ENCODE results near the gene SHD.

The SHD gene

GRCh38 chr19:4294389-4294788 lies 15.3 kb downstream of the SHD start:
- no peak for DNase-seq (ENCODE audit: low read depth, low spot score)

DNA sequence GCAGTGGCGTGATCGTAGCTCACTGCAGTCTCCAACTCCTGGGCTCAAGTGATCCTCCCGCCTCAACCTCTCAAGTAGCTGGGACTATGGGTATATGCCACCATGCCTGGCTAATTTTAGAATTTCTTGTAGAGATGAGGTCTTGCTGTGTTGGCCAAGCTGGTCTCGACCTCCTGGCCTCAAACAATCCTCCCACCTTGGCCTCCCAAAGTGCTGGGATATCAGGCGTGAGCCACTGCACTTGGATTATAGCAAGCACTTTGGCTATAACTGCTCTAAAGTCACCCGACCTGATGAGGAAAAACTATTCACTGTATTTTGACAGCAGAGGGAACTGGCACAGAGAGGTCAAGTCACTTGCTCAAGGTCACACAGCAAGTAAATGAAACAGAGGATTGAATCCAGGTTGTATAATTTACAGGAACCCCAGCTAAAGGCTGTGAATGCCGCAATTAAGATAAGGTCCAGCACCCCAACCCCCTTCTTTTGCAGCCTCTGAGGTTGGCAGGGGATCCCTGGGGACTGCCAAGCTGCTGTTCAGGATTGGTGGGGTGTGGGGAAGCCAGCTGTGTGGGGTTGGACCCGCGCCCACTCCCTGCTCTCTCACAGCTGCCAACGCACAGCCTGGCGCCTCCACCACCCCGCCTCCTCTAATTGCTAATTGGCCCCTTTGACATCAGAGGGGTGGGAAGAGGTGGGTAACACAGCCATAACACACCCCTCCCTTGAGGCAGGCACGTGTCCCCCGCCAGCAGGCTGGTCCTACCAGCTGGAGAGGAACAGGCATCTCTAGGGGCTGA lies 17.1 kb downstream of the SHD start:
- no peak overlapping the region for H3K4me3 ChIP-seq (ENCODE audit: low read length)
- peak; percentile 63 for DNase-seq (ENCODE audit: low read depth, low spot score)

More at GRCh38 chr19:4294389-4294788, 15.3 kb downstream of the SHD start:
- no peak overlapping the region for H3K4me3 ChIP-seq (ENCODE audit: low read length)

DNA sequence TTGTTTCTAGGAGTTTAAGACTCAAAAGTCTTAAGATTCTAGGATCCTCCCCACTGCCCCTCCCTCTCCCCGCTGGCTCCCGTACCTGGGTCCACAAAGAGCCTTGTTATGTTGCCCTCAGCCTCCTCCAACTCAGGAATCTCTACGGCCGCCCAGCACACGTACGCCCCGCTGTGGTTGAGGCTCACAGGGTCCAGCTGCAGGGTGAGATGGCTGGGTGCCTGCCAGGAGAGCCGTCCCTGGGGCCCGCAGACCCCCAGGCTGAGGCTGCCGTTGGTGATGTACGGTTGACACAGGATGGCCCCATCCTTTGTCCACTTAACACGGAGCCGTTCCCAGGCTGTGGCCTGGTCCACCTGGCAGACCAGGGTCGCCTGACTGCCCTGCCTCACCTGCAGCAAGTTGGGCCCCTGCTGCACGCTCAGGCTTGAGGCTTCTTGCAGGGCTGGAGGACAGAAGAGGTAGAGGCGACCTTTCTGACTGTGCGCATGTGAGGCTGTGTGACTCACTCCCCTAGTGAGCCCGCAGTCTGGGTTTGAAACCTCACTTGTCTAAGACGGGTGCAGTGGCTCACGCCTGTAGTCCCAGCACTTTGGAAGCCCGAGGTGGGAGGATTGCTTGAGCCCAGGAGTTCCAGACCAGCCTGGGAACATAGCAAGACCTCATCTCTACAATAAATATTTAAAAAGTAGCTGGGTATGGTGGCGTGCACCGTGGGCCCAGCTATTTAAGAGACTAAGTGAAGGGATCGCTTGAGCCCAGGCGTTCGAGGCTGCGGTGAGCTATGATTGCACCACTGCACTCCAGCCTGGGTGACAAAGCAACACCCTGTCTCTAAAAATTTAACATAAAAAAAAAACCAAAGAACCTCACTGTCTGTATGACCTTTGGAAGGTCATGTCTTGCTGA lies 19.1 kb downstream of the SHD start:
- no peak for DNase-seq (ENCODE audit: low read depth, low spot score)
- H3K4me3 ChIP-seq (ENCODE audit: low read length) = no peak overlapping the region

DNA sequence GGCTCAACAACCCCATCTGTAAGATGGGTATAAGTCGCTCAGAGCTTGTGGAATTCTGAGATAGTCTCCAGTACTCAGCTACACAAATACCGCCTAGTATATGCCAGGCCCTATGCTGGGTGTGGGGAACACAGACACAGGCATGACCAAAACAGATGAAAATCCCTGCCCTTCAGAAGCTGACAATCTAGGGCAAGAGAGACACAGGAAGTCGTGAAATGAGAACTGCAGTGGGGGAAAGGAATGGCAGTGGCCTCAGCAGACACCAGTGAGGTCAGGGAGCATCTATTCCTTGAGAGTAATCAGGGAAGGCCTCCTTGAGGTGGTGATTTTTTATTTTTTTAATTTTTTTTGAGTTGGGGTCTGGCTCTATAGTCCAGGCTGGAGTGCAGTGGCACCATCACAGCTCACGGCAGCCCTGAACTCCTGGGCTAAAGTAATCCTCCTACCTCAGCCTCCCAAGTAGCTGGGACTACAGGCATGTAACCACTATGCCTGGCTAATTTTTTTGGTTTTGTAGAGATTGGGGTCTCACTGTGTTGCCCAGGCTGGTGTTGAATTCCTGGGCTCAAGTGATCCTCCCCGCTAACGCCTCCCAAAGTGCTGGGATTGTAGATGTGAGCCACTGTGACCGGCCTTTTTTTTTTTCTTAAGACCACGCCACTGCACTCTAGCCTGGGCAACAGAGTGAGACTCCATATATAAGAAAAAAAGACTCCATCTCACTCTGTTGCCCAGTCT lies 19.9 kb downstream of the SHD start:
- no peak for DNase-seq (ENCODE audit: low read depth, low spot score)
- H3K4me3 ChIP-seq (ENCODE audit: low read length) = no peak overlapping the region

- H3K4me3 ChIP-seq (ENCODE audit: low read length) = no peak overlapping the region
- DNase-seq (ENCODE audit: low read depth, low spot score) = no peak
These were observed 21.5 kb downstream of the SHD start for GRCh38 chr19:4300589-4300988.

- peak overlapping the region; percentile 7; the same call in 1 of the 2 replicates for H3K4me3 ChIP-seq (ENCODE audit: low read length)
- DNase-seq (ENCODE audit: low read depth, low spot score) = no peak
These were observed 22.6 kb downstream of the SHD start for GRCh38 chr19:4301590-4302242.

GRCh38 chr19:4302243-4302640 lies 23.2 kb downstream of the SHD start, which contains the start of gene TMIGD2:
Gene TMIGD2, minus strand, starts transcription at chr19:4302389. Its CDS starts 4 bp downstream, at chr19:4302385.
- peak within 1 kb of the TSS; percentile 7; the same call in 1 of the 2 replicates for H3K4me3 ChIP-seq (ENCODE audit: low read length)
- no peak for DNase-seq (ENCODE audit: low read depth, low spot score)

- H3K4me3 ChIP-seq (ENCODE audit: low read length) = peak overlapping the region; percentile 43
- DNase-seq (ENCODE audit: low read depth, low spot score) = no peak
These were observed 24.9 kb downstream of the SHD start for GRCh38 chr19:4303819-4304537.

- DNase-seq (ENCODE audit: low read depth, low spot score) = peak; percentile 42
- H3K4me3 ChIP-seq (ENCODE audit: low read length) = peak within 1 kb of the TSS; percentile 43
These were observed 25.6 kb downstream of the SHD start, which contains the start of gene FSD1 for GRCh38 chr19:4304538-4305256. Gene FSD1, plus strand, starts transcription at chr19:4304598. Its CDS starts 149 bp downstream, at chr19:4304747.

DNA sequence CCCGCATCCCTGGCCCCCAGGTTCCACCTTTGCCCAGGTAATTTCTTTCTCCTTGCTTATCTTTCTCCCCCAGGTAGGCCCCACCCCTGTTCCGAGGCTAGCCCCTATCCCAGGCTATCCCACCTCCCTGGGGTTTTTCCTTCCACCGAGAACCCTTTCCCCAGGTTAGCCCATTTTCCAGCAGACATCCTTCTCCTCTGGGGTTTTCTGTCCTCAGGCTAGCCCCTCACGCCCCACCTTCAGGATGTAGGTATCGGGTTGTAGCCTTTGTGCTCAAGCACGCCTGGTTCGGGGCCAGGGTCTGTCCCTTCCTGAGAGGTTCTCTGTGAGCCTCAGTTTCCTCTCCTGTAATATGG lies 26.2 kb downstream of the SHD start:
- H3K4me3 ChIP-seq (ENCODE audit: low read length) = no peak overlapping the region
- no peak for DNase-seq (ENCODE audit: low read depth, low spot score)

GRCh38 chr19:4305659-4306058 lies 26.6 kb downstream of the SHD start:
- no peak overlapping the region for H3K4me3 ChIP-seq (ENCODE audit: low read length)
- DNase-seq (ENCODE audit: low read depth, low spot score) = no peak

- peak; percentile 18 for DNase-seq (ENCODE audit: low read depth, low spot score)
- no peak overlapping the region for H3K4me3 ChIP-seq (ENCODE audit: low read length)
These were observed 31.4 kb downstream of the SHD start for GRCh38 chr19:4310247-4311121.

DNA sequence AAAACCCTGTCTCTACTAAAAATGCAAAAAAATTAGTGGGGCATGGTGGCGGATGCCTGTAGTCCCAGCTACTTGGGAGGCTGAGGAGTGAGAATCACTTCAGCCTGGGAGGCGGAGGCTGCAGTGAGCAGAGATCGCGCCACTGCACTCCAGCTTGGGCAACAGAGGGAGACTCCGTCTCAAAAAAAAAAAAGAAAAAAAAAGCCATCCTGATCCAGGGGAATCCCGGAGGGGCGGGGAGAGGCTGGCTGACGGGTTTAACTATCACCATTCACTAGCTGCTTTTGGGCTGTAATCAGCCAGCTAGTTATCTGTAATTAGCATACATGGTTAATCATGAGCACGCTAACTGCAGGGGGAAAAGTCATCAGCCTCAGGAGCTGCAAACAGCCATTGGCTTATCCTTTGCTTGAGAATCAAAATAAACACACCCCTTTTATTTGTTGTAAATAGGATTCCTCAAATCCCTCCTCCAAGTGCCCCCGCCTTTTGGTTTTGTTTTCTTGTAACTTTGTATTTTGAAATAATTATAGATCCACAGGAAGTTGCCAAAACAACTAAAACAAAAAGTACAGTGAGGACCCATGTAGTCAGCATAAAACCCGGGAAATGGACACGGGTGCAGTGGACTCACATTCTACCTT lies 34.9 kb downstream of the SHD start:
- H3K4me3 ChIP-seq (ENCODE audit: low read length) = no peak overlapping the region
- no peak for DNase-seq (ENCODE audit: low read depth, low spot score)

GRCh38 chr19:4316956-4317355 lies 37.9 kb downstream of the SHD start:
- no peak for DNase-seq (ENCODE audit: low read depth, low spot score)

DNA sequence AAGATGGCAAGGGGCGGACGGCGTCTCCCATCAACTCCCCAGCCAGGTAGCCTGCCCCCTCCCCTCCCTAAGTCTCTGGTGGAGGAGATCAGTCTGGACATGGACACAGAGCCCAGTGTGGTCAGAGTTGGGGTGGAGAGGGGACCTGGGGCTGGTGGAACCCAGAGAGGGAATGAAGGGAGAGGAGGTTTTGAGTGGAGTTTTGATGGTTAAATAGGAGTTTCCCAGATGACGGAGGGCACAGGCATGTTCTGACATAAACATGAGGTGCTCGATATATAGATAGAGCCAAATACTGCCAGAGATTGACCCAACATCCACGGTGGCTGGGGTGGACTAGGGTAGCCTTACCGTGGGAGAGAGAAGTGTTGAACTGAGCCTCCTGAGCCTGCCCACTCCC lies 39.4 kb downstream of the SHD start:
- no peak overlapping the region for H3K4me3 ChIP-seq (ENCODE audit: low read length)
- no peak for DNase-seq (ENCODE audit: low read depth, low spot score)

More at GRCh38 chr19:4316956-4317355, 37.9 kb downstream of the SHD start:
- no peak overlapping the region for H3K4me3 ChIP-seq (ENCODE audit: low read length)

GRCh38 chr19:4319067-4319718 lies 40.1 kb downstream of the SHD start:
- no peak overlapping the region for H3K4me3 ChIP-seq (ENCODE audit: low read length)
- no peak for DNase-seq (ENCODE audit: low read depth, low spot score)

Measured in Jurkat, Clone E6-1 (cell line).